Fibroblast of mammary gland (primary cell): ENCODE results near the gene OR52E4.

Source experiments
- DNase-seq: peaks from one replicate; pipeline ENCODE4 v3.0.0-alpha.2; 2010; ENCODE audit warnings: low read depth
- H3K4me3 ChIP-seq: 2 replicates; pipeline ENCODE4 v1.5.1; 2011; ENCODE audit warnings: low read depth, mild to moderate bottlenecking, low read length, moderate library complexity; ENCODE audit not compliant: control insufficient read depth
- TF ChIP-seq, protein P1 (sequence below): conservative IDR thresholded peaks from 2 replicates; pipeline ENCODE4 v1.5.1; 2011; ENCODE audit warnings: low read depth, low read length, inconsistent platforms; ENCODE audit not compliant: control insufficient read depth, insufficient read depth

The OR52E4 gene

GRCh38 chr11:5847711-5848110 lies 32.7 kb upstream of the OR52E4 start:
- no peak for DNase-seq
- TF ChIP-seq, protein P1, sequence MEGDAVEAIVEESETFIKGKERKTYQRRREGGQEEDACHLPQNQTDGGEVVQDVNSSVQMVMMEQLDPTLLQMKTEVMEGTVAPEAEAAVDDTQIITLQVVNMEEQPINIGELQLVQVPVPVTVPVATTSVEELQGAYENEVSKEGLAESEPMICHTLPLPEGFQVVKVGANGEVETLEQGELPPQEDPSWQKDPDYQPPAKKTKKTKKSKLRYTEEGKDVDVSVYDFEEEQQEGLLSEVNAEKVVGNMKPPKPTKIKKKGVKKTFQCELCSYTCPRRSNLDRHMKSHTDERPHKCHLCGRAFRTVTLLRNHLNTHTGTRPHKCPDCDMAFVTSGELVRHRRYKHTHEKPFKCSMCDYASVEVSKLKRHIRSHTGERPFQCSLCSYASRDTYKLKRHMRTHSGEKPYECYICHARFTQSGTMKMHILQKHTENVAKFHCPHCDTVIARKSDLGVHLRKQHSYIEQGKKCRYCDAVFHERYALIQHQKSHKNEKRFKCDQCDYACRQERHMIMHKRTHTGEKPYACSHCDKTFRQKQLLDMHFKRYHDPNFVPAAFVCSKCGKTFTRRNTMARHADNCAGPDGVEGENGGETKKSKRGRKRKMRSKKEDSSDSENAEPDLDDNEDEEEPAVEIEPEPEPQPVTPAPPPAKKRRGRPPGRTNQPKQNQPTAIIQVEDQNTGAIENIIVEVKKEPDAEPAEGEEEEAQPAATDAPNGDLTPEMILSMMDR: no peak
- no peak overlapping the region for H3K4me3 ChIP-seq

- no peak overlapping the region for H3K4me3 ChIP-seq
- TF ChIP-seq, protein P1: no peak
- DNase-seq: no peak
Observed at GRCh38 chr11:5851002-5851401, 29.4 kb upstream of the OR52E4 start.

DNA sequence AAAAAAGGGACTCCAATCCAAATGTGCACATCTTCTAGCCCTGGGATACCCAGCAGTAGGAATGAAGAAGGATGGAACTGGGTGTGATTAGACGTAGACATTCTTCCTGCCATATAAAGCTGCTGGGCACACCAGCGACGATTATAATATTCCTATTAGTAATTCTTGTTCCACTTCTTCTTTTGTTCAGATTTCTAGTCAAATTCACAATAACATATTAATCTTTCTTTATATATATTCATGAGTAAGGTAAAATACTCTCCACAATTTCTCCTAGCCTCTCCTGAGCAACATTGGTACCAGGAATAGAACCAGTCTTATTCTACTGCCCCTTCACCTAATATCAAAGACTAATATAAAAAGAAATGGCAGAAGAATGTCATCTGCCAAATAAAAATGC lies 22.8 kb upstream of the OR52E4 start, which contains the start of gene OR52E8:
TSS of gene OR52E8 (minus strand) at position 101 of the 400 bp plus-strand sequence. CDS start at position 101, 0 bp downstream.
- no peak for DNase-seq
- H3K4me3 ChIP-seq: no peak within 1 kb of the TSS
- TF ChIP-seq, protein P1: no peak

GRCh38 chr11:5865826-5866225 lies 14.6 kb upstream of the OR52E4 start:
- DNase-seq: no peak
- TF ChIP-seq, protein P1: no peak
- no peak overlapping the region for H3K4me3 ChIP-seq

- H3K4me3 ChIP-seq: no peak overlapping the region
- TF ChIP-seq, protein P1: no peak
- DNase-seq: no peak
Observed at GRCh38 chr11:5878564-5878963, 1.9 kb upstream of the OR52E4 start.

GRCh38 chr11:5881756-5882155 lies 1.3 kb downstream of the OR52E4 start:
- no peak for DNase-seq
- TF ChIP-seq, protein P1: no peak
- no peak overlapping the region for H3K4me3 ChIP-seq

GRCh38 chr11:5887172-5887571 lies 6.7 kb downstream of the OR52E4 start:
- TF ChIP-seq, protein P1: no peak
- no peak for DNase-seq
- no peak overlapping the region for H3K4me3 ChIP-seq
